NT2/D1 (cell line): Measurements from ENCODE around the gene RTKN.
A peak's percentile ranks its signal among the peaks of the same experiment; 100 is the strongest.

Experiments used
- DNase-seq: peaks from one replicate; pipeline ENCODE4 v3.0.0-alpha.2; 2011; ENCODE audit warnings: low read depth, low spot score
- H3K27me3 ChIP-seq: 2 replicates; pipeline ENCODE4 v1.6.0; 2011; ENCODE audit warnings: mild to moderate bottlenecking; ENCODE audit not compliant: insufficient read length, insufficient read depth
- H3K36me3 ChIP-seq: 2 replicates; pipeline ENCODE4 v1.6.1; 2011; ENCODE audit warnings: mild to moderate bottlenecking, low read length, mixed read lengths; ENCODE audit not compliant: insufficient read depth, insufficient read length
- H3K4me1 ChIP-seq: 2 replicates; pipeline ENCODE4 v1.5.1; 2011; ENCODE audit not compliant: insufficient read depth, insufficient read length
- H3K4me3 ChIP-seq: 2 replicates; pipeline ENCODE4 v1.5.1; 2011; ENCODE audit warnings: low read depth; ENCODE audit not compliant: insufficient read length
- H3K9ac ChIP-seq: 2 replicates; pipeline ENCODE4 v1.6.0; 2011; ENCODE audit warnings: low read depth; ENCODE audit not compliant: insufficient read length
- H3K9me3 ChIP-seq: 2 replicates; pipeline ENCODE4 v1.5.1; 2011; ENCODE audit warnings: mild to moderate bottlenecking, low read length; ENCODE audit not compliant: insufficient read depth
- SUZ12 ChIP-seq: IDR thresholded peaks from 2 replicates; pipeline ENCODE4 v1.6.1; 2011; ENCODE audit not compliant: insufficient read length, insufficient read depth; ENCODE audit errors: extremely low read depth
- YY1 ChIP-seq: IDR thresholded peaks from 2 replicates; pipeline ENCODE4 v1.6.1; 2011; ENCODE audit not compliant: insufficient read length, insufficient read depth
- ZNF274 ChIP-seq: IDR thresholded peaks from 2 replicates; pipeline ENCODE4 v1.6.1; 2011; ENCODE audit warnings: mild to moderate bottlenecking, low read depth, low read length

RTKN gene

DNA sequence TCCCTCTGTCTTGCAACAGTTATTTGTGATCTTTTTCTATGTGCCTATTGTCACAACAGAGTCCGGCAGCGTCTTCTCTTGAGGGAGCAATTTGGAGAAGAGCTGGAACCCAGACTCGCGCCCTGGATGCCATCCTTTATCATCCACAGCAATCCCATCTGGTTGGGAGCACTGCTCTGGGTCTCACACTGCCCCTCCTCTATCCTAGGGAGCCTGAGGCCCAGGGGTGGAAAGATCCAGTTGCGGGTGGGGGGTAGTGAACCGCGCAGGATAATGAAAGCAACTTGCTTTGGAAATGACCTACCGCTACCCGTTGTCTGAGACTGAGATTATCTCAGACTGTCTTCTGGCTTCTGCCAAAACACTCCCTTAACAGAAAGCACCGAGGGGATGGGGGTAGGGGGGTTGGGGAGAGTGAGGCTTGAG, 17.2 kb upstream of the RTKN start:
- no peaks in the 10 kb centered on the region for H3K4me1 ChIP-seq
- peaks cover 35% of the 10 kb centered on the region for H3K36me3 ChIP-seq
- TF ChIP-seq ZNF274: no peak
- TF ChIP-seq SUZ12: no peak
- no peak for TF ChIP-seq YY1
- peak overlapping the region; percentile 95 for H3K9ac ChIP-seq
- H3K4me3 ChIP-seq: peak overlapping the region; percentile 86
- no peaks in the 10 kb centered on the region for H3K27me3 ChIP-seq
- H3K9me3 ChIP-seq: no peaks in the 10 kb centered on the region
- no peak for DNase-seq

DNA sequence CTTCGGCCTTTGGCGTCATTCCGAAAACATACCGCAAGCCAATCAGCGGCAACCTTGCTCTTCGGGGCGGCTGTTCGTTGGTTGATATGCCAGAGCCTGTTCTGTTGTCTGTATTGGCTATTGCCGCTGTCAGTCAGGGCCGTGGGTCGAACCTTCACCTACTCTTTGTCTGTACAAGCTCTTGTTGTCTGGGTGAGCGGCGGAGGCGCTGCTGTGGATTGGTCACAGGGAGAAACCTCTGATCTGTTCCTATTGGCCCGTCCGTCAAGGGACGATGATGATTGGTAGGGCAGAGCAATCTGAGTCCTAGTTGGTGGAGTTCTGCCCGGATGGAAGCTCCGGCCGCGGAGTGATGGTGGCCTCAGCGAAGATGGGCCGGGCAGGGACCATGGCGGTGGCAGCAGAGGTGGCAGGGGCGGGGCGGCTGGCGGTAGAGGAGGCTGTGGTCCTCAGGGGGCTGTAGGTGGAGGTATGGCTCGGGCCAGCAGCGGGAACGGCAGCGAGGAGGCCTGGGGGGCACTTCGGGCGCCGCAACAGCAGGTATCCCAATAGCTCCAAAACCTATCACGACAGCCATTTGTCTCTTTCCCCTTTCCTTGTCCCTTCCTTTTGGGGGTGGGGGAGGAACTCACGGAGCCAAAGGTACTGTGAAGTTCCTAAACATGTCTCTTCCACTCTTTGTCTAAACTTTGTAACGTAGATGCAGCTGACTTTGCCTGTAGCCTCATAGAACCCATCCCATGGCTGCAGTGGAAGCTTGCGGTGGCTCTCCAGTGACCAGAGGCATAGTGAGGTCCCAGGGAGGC, 16.6 kb upstream of the RTKN start, which contains the start of gene WBP1:
WBP1 (plus strand) TSS at position 307 of the 806 bp plus-strand sequence; CDS start at position 472, 165 bp downstream.
- H3K9ac ChIP-seq: peak within 1 kb of the TSS; percentile 95
- TF ChIP-seq ZNF274 (no peak), SUZ12 (no peak), YY1 (peak; percentile 45)
- DNase-seq: peak; percentile 99
- no peaks in the 10 kb centered on the region for H3K27me3 ChIP-seq
- peaks cover 33% of the 10 kb centered on the region for H3K36me3 ChIP-seq
- no peaks in the 10 kb centered on the region for H3K4me1 ChIP-seq
- no peaks in the 10 kb centered on the region for H3K9me3 ChIP-seq
- H3K4me3 ChIP-seq: peak within 1 kb of the TSS; percentile 86

DNA sequence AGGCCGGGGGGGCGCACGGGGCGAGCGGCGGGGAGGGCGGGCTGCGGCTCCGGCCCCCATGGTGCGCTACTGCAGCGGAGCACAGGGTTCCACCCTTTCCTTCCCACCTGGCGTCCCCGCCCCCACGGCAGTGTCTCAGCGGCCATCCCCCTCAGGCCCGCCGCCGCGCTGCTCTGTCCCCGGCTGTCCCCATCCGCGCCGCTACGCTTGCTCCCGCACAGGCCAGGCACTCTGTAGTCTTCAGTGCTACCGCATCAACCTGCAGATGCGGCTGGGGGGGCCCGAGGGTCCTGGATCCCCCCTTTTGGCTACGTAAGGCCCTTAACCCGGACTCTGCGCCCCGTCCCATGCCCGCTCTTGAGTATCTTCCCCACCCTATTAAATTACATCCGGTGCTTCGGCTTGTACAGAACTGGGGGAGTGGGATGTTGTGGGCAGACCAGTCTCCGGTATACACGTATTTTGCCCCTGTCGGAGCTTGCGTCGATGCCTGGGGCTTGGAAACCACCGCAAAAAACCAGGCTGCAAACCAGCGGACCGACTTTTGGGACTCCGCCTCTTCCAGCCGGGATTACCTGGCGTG, 15.9 kb upstream of the RTKN start:
- H3K9ac ChIP-seq: peak overlapping the region; percentile 68
- no peaks in the 10 kb centered on the region for H3K27me3 ChIP-seq
- H3K9me3 ChIP-seq: no peaks in the 10 kb centered on the region
- DNase-seq: no peak
- peak overlapping the region; percentile 63 for H3K4me3 ChIP-seq
- H3K4me1 ChIP-seq: no peaks in the 10 kb centered on the region
- peaks cover 26% of the 10 kb centered on the region for H3K36me3 ChIP-seq
- no peak for TF ChIP-seq ZNF274
- no peak for TF ChIP-seq YY1
- TF ChIP-seq SUZ12: no peak

- Histone ChIP-seq H3K27me3 (no peaks in the 10 kb centered on the region), H3K36me3 (peaks cover 21% of the 10 kb centered on the region), H3K4me3 (peak overlapping the region; percentile 53), H3K4me1 (no peaks in the 10 kb centered on the region), H3K9ac (peak overlapping the region; percentile 68), H3K9me3 (no peaks in the 10 kb centered on the region)
- TF ChIP-seq SUZ12 (no peak), ZNF274 (no peak), YY1 (no peak)
- no peak for DNase-seq
Observed at GRCh38 chr2:74457129-74457548, 15.4 kb upstream of the RTKN start.

- peaks cover 5% of the 10 kb centered on the region for H3K36me3 ChIP-seq
- no peaks in the 10 kb centered on the region for H3K27me3 ChIP-seq
- H3K9ac ChIP-seq: peak within 1 kb of the TSS; percentile 68
- H3K9me3 ChIP-seq: no peaks in the 10 kb centered on the region
- H3K4me1 ChIP-seq: no peaks in the 10 kb centered on the region
- peak within 1 kb of the TSS; percentile 71 for H3K4me3 ChIP-seq
- TF ChIP-seq YY1 (peak; percentile 96), SUZ12 (no peak)
- DNase-seq: peak; percentile 97
Observed at GRCh38 chr2:74454654-74455511, 13.1 kb upstream of the RTKN start, which contains the start of gene INO80B. TSS of gene INO80B (plus strand) at chr2:74455087. CDS start at chr2:74455117, 30 bp downstream.

- Histone ChIP-seq H3K4me3 (no peak overlapping the region), H3K9ac (no peak overlapping the region), H3K9me3 (no peaks in the 10 kb centered on the region), H3K4me1 (no peaks in the 10 kb centered on the region), H3K27me3 (no peaks in the 10 kb centered on the region), H3K36me3 (peaks cover under 1% of the 10 kb centered on the region)
- DNase-seq: no peak
- no peak for TF ChIP-seq YY1
- no peak for TF ChIP-seq SUZ12
- no peak for TF ChIP-seq ZNF274
Observed at GRCh38 chr2:74450570-74451190, 8.9 kb upstream of the RTKN start.
